ENCODE measurements around the gene SLC39A3. TPM values are rescaled to one million over a fixed set of nuclear protein-coding genes. Genes with fewer than 3 reads are reported as not detected.
A peak's percentile ranks its signal among the peaks of the same experiment; 100 is the strongest.

Gene SLC39A3
- total and polyA plus RNA-seq, 10 of the 15 experiments (the other 5 are each of a cell fraction or from before 2014, with no cell fraction given): 0.63 to 67.1 (median 51.2) TPM

GRCh38 chr19:2785244-2785997, 45.6 kb upstream of the SLC39A3 start, which contains the start of gene THOP1 (continued):
- TF ChIP-seq, protein P1, sequence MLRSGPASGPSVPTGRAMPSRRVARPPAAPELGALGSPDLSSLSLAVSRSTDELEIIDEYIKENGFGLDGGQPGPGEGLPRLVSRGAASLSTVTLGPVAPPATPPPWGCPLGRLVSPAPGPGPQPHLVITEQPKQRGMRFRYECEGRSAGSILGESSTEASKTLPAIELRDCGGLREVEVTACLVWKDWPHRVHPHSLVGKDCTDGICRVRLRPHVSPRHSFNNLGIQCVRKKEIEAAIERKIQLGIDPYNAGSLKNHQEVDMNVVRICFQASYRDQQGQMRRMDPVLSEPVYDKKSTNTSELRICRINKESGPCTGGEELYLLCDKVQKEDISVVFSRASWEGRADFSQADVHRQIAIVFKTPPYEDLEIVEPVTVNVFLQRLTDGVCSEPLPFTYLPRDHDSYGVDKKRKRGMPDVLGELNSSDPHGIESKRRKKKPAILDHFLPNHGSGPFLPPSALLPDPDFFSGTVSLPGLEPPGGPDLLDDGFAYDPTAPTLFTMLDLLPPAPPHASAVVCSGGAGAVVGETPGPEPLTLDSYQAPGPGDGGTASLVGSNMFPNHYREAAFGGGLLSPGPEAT (IDR thresholded peaks at IDR 0.05; ENCODE audit: low read depth): no peak
- TF ChIP-seq HDAC6 (IDR thresholded peaks at IDR 0.05; ENCODE audit: unreplicated experiment): no peak
- no peak for TF ChIP-seq PAX8 (IDR thresholded peaks at IDR 0.05)
- no peak for TF ChIP-seq CEBPB (IDR thresholded peaks at IDR 0.05; ENCODE audit: borderline replicate concordance in 1 of 2, low read depth in 2 of 2, low read length in 2 of 2)
- no peak for TF ChIP-seq KLF5 (IDR thresholded peaks at IDR 0.05; ENCODE audit: partially characterized antibody)
- no peak for TF ChIP-seq ATF7 (IDR thresholded peaks at IDR 0.05; ENCODE audit: low read depth)
- TF ChIP-seq TCF12 (IDR thresholded peaks at IDR 0.05; ENCODE audit: low read depth, low read length): peak; percentile 43; the same call in 1 of the 2 replicates
- no peak for TF ChIP-seq MEF2A (IDR thresholded peaks at IDR 0.05; ENCODE audit: insufficient read depth, low read depth, low read length)
- TF ChIP-seq MLLT1 (IDR thresholded peaks at IDR 0.05): no peak
- no peak for TF ChIP-seq KDM1A (IDR thresholded peaks at IDR 0.05; ENCODE audit: borderline replicate concordance)
- TF ChIP-seq RAD21 (IDR thresholded peaks at IDR 0.05; ENCODE audit: insufficient read depth, low read depth, low read length): no peak
- no peak for TF ChIP-seq MYC (IDR thresholded peaks at IDR 0.05; ENCODE audit: insufficient read depth, insufficient read length, insufficient replicate concordance, low read length, severe bottlenecking)
- no peak for TF ChIP-seq CREB1 (IDR thresholded peaks at IDR 0.05; ENCODE audit: low read depth)
- peak; percentile 87 for TF ChIP-seq TAF1 (IDR thresholded peaks at IDR 0.05; ENCODE audit: borderline replicate concordance, low read depth, low read length)
- no peak for TF ChIP-seq TCF3 (IDR thresholded peaks at IDR 0.05; ENCODE audit: borderline replicate concordance, insufficient read depth, low read depth, low read length)
- TF ChIP-seq CBFB (IDR thresholded peaks at IDR 0.05; ENCODE audit: low read depth): no peak
- no peak for TF ChIP-seq SKIL (IDR thresholded peaks at IDR 0.05; ENCODE audit: low read depth, poor library complexity, severe bottlenecking)
- no peak for TF ChIP-seq CBX5 (IDR thresholded peaks at IDR 0.05; ENCODE audit: low read depth)
- TF ChIP-seq NR2C1 (IDR thresholded peaks at IDR 0.05): no peak
- no peak for TF ChIP-seq POLR2AphosphoS2 (IDR thresholded peaks at IDR 0.05; ENCODE audit: low read depth, low read length)
- TF ChIP-seq KAT2A (conservative IDR thresholded peaks at IDR 0.05; ENCODE audit: control insufficient read depth, low read depth, low read length): no peak
- no peak for TF ChIP-seq CHD4 (IDR thresholded peaks at IDR 0.05)
- peak; percentile 73 for TF ChIP-seq DPF2 (IDR thresholded peaks at IDR 0.05)
- TF ChIP-seq ZNF384 (IDR thresholded peaks at IDR 0.05; ENCODE audit: borderline replicate concordance, low read depth, low read length): no peak
- no peak for TF ChIP-seq CREM (IDR thresholded peaks at IDR 0.05; ENCODE audit: low read depth)
- no peak for TF ChIP-seq NFYA (IDR thresholded peaks at IDR 0.05; ENCODE audit: borderline replicate concordance, low read depth, low read length)
- no peak for TF ChIP-seq RELA (IDR thresholded peaks at IDR 0.05; ENCODE audit: borderline replicate concordance, partially characterized antibody)

Data from GM12878 (cell line).